ENCODE data around the gene TUT7. TPM values are rescaled to one million over a fixed set of nuclear protein-coding genes. Genes with fewer than 3 reads are reported as not detected.

The TUT7 gene
- total RNA-seq, 1 donor from 2014 or later = 24.5 TPM

- H3K4me1 Mint-ChIP-seq (ENCODE audit: low read depth) = no peaks in the 10 kb centered on the region
- DNase-seq (ENCODE audit: low spot score, unreplicated experiment) = no peak
- no peaks in the 10 kb centered on the region for H3K36me3 Mint-ChIP-seq (ENCODE audit: insufficient read depth)
- H3K9me3 Mint-ChIP-seq (ENCODE audit: low read depth) = peaks cover 15% of the 10 kb centered on the region
- H3K27me3 Mint-ChIP-seq = no peaks in the 10 kb centered on the region
- no peak for TF ChIP-seq CTCF (IDR thresholded peaks at IDR 0.05; ENCODE audit: unreplicated experiment)
- no peak overlapping the region for H3K27ac Mint-ChIP-seq
- no peak overlapping the region for H3K4me3 Mint-ChIP-seq (ENCODE audit: low read depth)
Measured at GRCh38 chr9:86376016-86376415, 21.8 kb upstream of the TUT7 start.

GRCh38 chr9:86369810-86370209 is 15.6 kb upstream of the TUT7 start:
- Mint-ChIP-seq H3K9me3 (ENCODE audit: low read depth) (peaks cover 26% of the 10 kb centered on the region), H3K4me1 (ENCODE audit: low read depth) (no peaks in the 10 kb centered on the region), H3K4me3 (ENCODE audit: low read depth) (no peak overlapping the region), H3K27me3 (no peaks in the 10 kb centered on the region), H3K36me3 (ENCODE audit: insufficient read depth) (peaks cover 8% of the 10 kb centered on the region), H3K27ac (no peak overlapping the region)
- DNase-seq (ENCODE audit: low spot score, unreplicated experiment) = no peak
- no peak for TF ChIP-seq CTCF (IDR thresholded peaks at IDR 0.05; ENCODE audit: unreplicated experiment)

GRCh38 chr9:86368871-86369521 is 14.8 kb upstream of the TUT7 start:
- H3K27ac Mint-ChIP-seq = no peak overlapping the region
- H3K27me3 Mint-ChIP-seq = no peaks in the 10 kb centered on the region
- TF ChIP-seq CTCF (IDR thresholded peaks at IDR 0.05; ENCODE audit: unreplicated experiment) = no peak

GRCh38 chr9:86361176-86361575 is 7.0 kb upstream of the TUT7 start:
- DNase-seq (ENCODE audit: low spot score, unreplicated experiment) = no peak
- no peak overlapping the region for H3K27ac Mint-ChIP-seq
- H3K4me3 Mint-ChIP-seq (ENCODE audit: low read depth) = no peak overlapping the region
- peaks cover 2% of the 10 kb centered on the region for H3K4me1 Mint-ChIP-seq (ENCODE audit: low read depth)
- H3K36me3 Mint-ChIP-seq (ENCODE audit: insufficient read depth) = no peaks in the 10 kb centered on the region
- peaks cover under 1% of the 10 kb centered on the region for H3K9me3 Mint-ChIP-seq (ENCODE audit: low read depth)
- TF ChIP-seq CTCF (IDR thresholded peaks at IDR 0.05; ENCODE audit: unreplicated experiment) = no peak
- peaks cover 4% of the 10 kb centered on the region for H3K27me3 Mint-ChIP-seq

More at GRCh38 chr9:86368871-86369521, 14.8 kb upstream of the TUT7 start:
- Mint-ChIP-seq H3K4me3 (ENCODE audit: low read depth) (no peak overlapping the region), H3K4me1 (ENCODE audit: low read depth) (no peaks in the 10 kb centered on the region), H3K9me3 (ENCODE audit: low read depth) (peaks cover 26% of the 10 kb centered on the region), H3K36me3 (ENCODE audit: insufficient read depth) (peaks cover 8% of the 10 kb centered on the region)
- DNase-seq (ENCODE audit: low spot score, unreplicated experiment) = no peak

- H3K27me3 Mint-ChIP-seq = peaks cover 4% of the 10 kb centered on the region
- peaks cover 7% of the 10 kb centered on the region for H3K4me1 Mint-ChIP-seq (ENCODE audit: low read depth)
- no peak for TF ChIP-seq CTCF (IDR thresholded peaks at IDR 0.05; ENCODE audit: unreplicated experiment)
- H3K36me3 Mint-ChIP-seq (ENCODE audit: insufficient read depth) = no peaks in the 10 kb centered on the region
- no peak overlapping the region for H3K4me3 Mint-ChIP-seq (ENCODE audit: low read depth)
- no peak overlapping the region for H3K27ac Mint-ChIP-seq
- no peak for DNase-seq (ENCODE audit: low spot score, unreplicated experiment)
- H3K9me3 Mint-ChIP-seq (ENCODE audit: low read depth) = no peaks in the 10 kb centered on the region
Measured at GRCh38 chr9:86359151-86359879, 5.1 kb upstream of the TUT7 start.

All from progenitor cell of endocrine pancreas (in vitro differentiated cells).